CD14-positive monocyte (primary cell): Measurements from ENCODE around the gene SPAG8. TPM values are rescaled to one million over a fixed set of nuclear protein-coding genes. Genes with fewer than 3 reads are reported as not detected.

Experiments used
- DNase-seq, 3 donors: peaks; one replicate each; pipeline ENCODE4 v3.0.0-alpha.2; 2011 to 2022
- H2AFZ ChIP-seq: 2 replicates; pipeline ENCODE4 v1.6.0; 2012; ENCODE audit warnings: mild to moderate bottlenecking, low read depth, low read length, inconsistent platforms; ENCODE audit not compliant: insufficient read depth, poor library complexity, severe bottlenecking
- H3K27ac ChIP-seq, 2 donors: 1 replicate in 1 of 2; 2 replicates in 1 of 2; pipeline ENCODE4 v1.5.1; 2012 to 2013; ENCODE audit warnings: low read length in 2 of 2, control low read depth in 1 of 2, inconsistent platforms in 1 of 2, low read depth in 1 of 2, mild to moderate bottlenecking in 1 of 2
- H3K27me3 ChIP-seq, 2 donors: one replicate each; pipeline versions ENCODE4 v1.6.0 to v1.6.1; 2011 to 2013; ENCODE audit warnings: low read length in 2 of 2; ENCODE audit not compliant: control insufficient read depth in 2 of 2, insufficient read depth in 2 of 2
- H3K36me3 ChIP-seq, 2 donors: replicated peaks in 1 of 2; 1 replicate in 1 of 2; 2 replicates in 1 of 2; pipeline versions ENCODE4 v1.5.1 to v1.6.1; 2012 to 2013; ENCODE audit warnings: low read length in 2 of 2, control low read depth in 1 of 2, inconsistent platforms in 1 of 2, mild to moderate bottlenecking in 1 of 2; ENCODE audit not compliant: insufficient read depth in 2 of 2, control insufficient read depth in 1 of 2
- H3K4me1 ChIP-seq, 2 donors: 1 replicate in 1 of 2; 2 replicates in 1 of 2; pipeline versions ENCODE4 v1.5.1 to v1.6.1; 2012 to 2013; ENCODE audit warnings: low read length in 2 of 2, control low read depth in 1 of 2, inconsistent platforms in 1 of 2, mild to moderate bottlenecking in 1 of 2, moderate library complexity in 1 of 2; ENCODE audit not compliant: insufficient read depth in 2 of 2, control insufficient read depth in 1 of 2
- H3K4me2 ChIP-seq: replicated peaks from 2 replicates; pipeline ENCODE3; 2012; ENCODE audit warnings: low read length, moderate library complexity, mild to moderate bottlenecking; ENCODE audit not compliant: poor library complexity, severe bottlenecking; ENCODE audit errors: extremely low read depth
- H3K4me3 ChIP-seq, 3 experiments: fragments of 200-600 bp in 1 of 3; sonication (generic) in 1 of 3; replicated peaks in 1 of 3; 1 replicate in 2 of 3; 2 replicates in 1 of 3; pipeline ENCODE4 v1.5.1; 2011 to 2013; ENCODE audit warnings: low read length in 3 of 3, mild to moderate bottlenecking in 3 of 3, control low read depth in 2 of 3, low read depth in 2 of 3, inconsistent platforms in 1 of 3, moderate library complexity in 1 of 3
- H3K79me2 ChIP-seq: 2 replicates; pipeline ENCODE4 v1.6.0; 2012; ENCODE audit warnings: mild to moderate bottlenecking, control low read depth, inconsistent platforms, low read length, moderate library complexity; ENCODE audit not compliant: insufficient read depth
- H3K9ac ChIP-seq: 2 replicates; pipeline ENCODE4 v1.6.0; 2017; ENCODE audit warnings: low read length, mild to moderate bottlenecking; ENCODE audit not compliant: insufficient read depth, poor library complexity, severe bottlenecking
- H3K9me3 ChIP-seq, 2 donors: replicated peaks in 1 of 2; 1 replicate in 1 of 2; 2 replicates in 1 of 2; pipeline versions ENCODE4 v1.5.1 to v1.6.1; 2012 to 2013; ENCODE audit warnings: low read length in 2 of 2, control low read depth in 1 of 2; ENCODE audit not compliant: control insufficient read depth in 1 of 2, insufficient read depth in 1 of 2
- H4K20me1 ChIP-seq: 2 replicates; pipeline ENCODE4 v1.6.0; 2012; ENCODE audit warnings: mild to moderate bottlenecking, low read length, control low read depth, moderate library complexity; ENCODE audit not compliant: insufficient read depth
- H3K27ac Mint-ChIP-seq, 7 donors: one replicate each; pipeline ENCODE4 v1.8.0; 2020; ENCODE audit warnings: mild to moderate bottlenecking in 7 of 7, mixed read lengths in 7 of 7, moderate library complexity in 6 of 7, inconsistent platforms in 2 of 7
- H3K27me3 Mint-ChIP-seq, 3 donors: one replicate each; pipeline ENCODE4 v1.8.0; 2021 to 2022; ENCODE audit warnings: low read depth in 3 of 3, mild to moderate bottlenecking in 3 of 3, mixed read lengths in 3 of 3, moderate library complexity in 3 of 3, inconsistent platforms in 1 of 3
- H3K36me3 Mint-ChIP-seq, 2 donors: one replicate each; pipeline ENCODE4 v1.8.0; 2020; ENCODE audit warnings: mixed read lengths in 2 of 2, inconsistent platforms in 1 of 2, mild to moderate bottlenecking in 1 of 2
- H3K4me1 Mint-ChIP-seq: one replicate; pipeline ENCODE4 v1.8.0; 2020; ENCODE audit warnings: mild to moderate bottlenecking, mixed read lengths
- H3K4me3 Mint-ChIP-seq, 2 donors: one replicate each; pipeline ENCODE4 v1.8.0; 2020; ENCODE audit warnings: mild to moderate bottlenecking in 2 of 2, mixed read lengths in 2 of 2, moderate library complexity in 1 of 2
- H3K9me3 Mint-ChIP-seq, 7 donors: one replicate each; pipeline ENCODE4 v1.8.0; 2020 to 2022; ENCODE audit warnings: mixed read lengths in 7 of 7, mild to moderate bottlenecking in 6 of 7, moderate library complexity in 6 of 7, inconsistent platforms in 2 of 7
- WGBS: methylation state at CpG from one replicate; pipeline ENCODE4 v1.1.5; 2013; ENCODE audit warnings: missing lambda C conversion rate; ENCODE audit not compliant: insufficient coverage; 5-methylcytosine and 5-hydroxymethylcytosine counted together
- intact Hi-C, 2 donors: fragments of 100-400 bp; cut with micrococcal nuclease; formaldehyde crosslinking; loops; one replicate each; pipeline versions ENCODE4 v1.15.0 to v1.15.1; 2023
- polyA plus RNA-seq, 3 donors: library from polyadenylated mRNA; depleted of rRNA in 1 of 3; unstranded in 2 of 3; stranded (reverse) in 1 of 3; fragments of 300-500 nt in 2 of 3; fragments of >200 nt in 1 of 3; fragmentation: Illumina TruSeq in 2 of 3; gene quantifications; 1 replicate in 2 of 3; 2 replicates in 1 of 3; pipeline ENCODE4 v1.2.3, GENCODE V29; 2012 to 2021
- TF ChIP-seq, protein P1 (sequence below): fragments of 200-600 bp; IDR thresholded peaks from one replicate; pipeline ENCODE4 v1.8.0; 2022; ENCODE audit warnings: antibody characterized with exemption, mild to moderate bottlenecking

SPAG8 gene
- polyA plus RNA-seq, 3 donors, result 0.52 to 2.9 (median 0.68) TPM

- no peak overlapping the region for H2AFZ ChIP-seq
- 100% methylated on average over 5 of the region's 9 CpGs for WGBS
- no peak overlapping the region for H3K27ac Mint-ChIP-seq
- no peak overlapping the region for H3K4me2 ChIP-seq
- no peak overlapping the region for H3K27ac ChIP-seq
- no peaks in the 10 kb centered on the region for H3K36me3 ChIP-seq
- H3K27me3 Mint-ChIP-seq, result peaks cover 0 to 5% (median 3%) of the 10 kb centered on the region in 3 donors
- H3K4me1 ChIP-seq, result peaks cover 18 to 23% of the 10 kb centered on the region in 2 donors
- H3K9me3 ChIP-seq, result no peaks in the 10 kb centered on the region
- no peak overlapping the region for H3K4me3 ChIP-seq
- H3K79me2 ChIP-seq, result peaks cover 1% of the 10 kb centered on the region
- H3K4me1 Mint-ChIP-seq, result peaks cover 17% of the 10 kb centered on the region
- H3K9ac ChIP-seq, result no peak overlapping the region
- intact Hi-C loops, result no loop called here
- no peaks in the 10 kb centered on the region for H3K9me3 Mint-ChIP-seq
- H3K4me3 Mint-ChIP-seq, result no peak overlapping the region
- H3K36me3 Mint-ChIP-seq, result peaks cover 2 to 4% of the 10 kb centered on the region in 2 donors
- TF ChIP-seq, protein P1, sequence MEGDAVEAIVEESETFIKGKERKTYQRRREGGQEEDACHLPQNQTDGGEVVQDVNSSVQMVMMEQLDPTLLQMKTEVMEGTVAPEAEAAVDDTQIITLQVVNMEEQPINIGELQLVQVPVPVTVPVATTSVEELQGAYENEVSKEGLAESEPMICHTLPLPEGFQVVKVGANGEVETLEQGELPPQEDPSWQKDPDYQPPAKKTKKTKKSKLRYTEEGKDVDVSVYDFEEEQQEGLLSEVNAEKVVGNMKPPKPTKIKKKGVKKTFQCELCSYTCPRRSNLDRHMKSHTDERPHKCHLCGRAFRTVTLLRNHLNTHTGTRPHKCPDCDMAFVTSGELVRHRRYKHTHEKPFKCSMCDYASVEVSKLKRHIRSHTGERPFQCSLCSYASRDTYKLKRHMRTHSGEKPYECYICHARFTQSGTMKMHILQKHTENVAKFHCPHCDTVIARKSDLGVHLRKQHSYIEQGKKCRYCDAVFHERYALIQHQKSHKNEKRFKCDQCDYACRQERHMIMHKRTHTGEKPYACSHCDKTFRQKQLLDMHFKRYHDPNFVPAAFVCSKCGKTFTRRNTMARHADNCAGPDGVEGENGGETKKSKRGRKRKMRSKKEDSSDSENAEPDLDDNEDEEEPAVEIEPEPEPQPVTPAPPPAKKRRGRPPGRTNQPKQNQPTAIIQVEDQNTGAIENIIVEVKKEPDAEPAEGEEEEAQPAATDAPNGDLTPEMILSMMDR, result no peak
- no peak for DNase-seq
- no peaks in the 10 kb centered on the region for H3K27me3 ChIP-seq
- no peaks in the 10 kb centered on the region for H4K20me1 ChIP-seq
Observed at GRCh38 chr9:35808433-35808832, 3.6 kb downstream of the SPAG8 start.

- H3K4me2 ChIP-seq, result no peak overlapping the region
- no peaks in the 10 kb centered on the region for H3K36me3 ChIP-seq
- no peaks in the 10 kb centered on the region for H3K9me3 ChIP-seq
- TF ChIP-seq, protein P1, result no peak
- DNase-seq, result no peak
- Mint-ChIP-seq H3K27ac (no peak overlapping the region), H3K4me3 (no peak overlapping the region), H3K27me3 (peaks cover 1 to 4% (median 2%) of the 10 kb centered on the region in 3 donors), H3K36me3 (peaks cover 2 to 4% of the 10 kb centered on the region in 2 donors), H3K9me3 (no peaks in the 10 kb centered on the region), H3K4me1 (peaks cover under 1% of the 10 kb centered on the region)
- 100% methylated on average over 7 of the region's 8 CpGs for WGBS
- no peak overlapping the region for H3K4me3 ChIP-seq
- no peaks in the 10 kb centered on the region for H3K79me2 ChIP-seq
- no peak overlapping the region for H3K27ac ChIP-seq
- H2AFZ ChIP-seq, result no peak overlapping the region
- H3K27me3 ChIP-seq, result no peaks in the 10 kb centered on the region
- no peaks in the 10 kb centered on the region for H4K20me1 ChIP-seq
- H3K9ac ChIP-seq, result no peak overlapping the region
- intact Hi-C loops, result no loop called here
- peaks cover 0 to under 1% of the 10 kb centered on the region in 2 donors for H3K4me1 ChIP-seq
Observed at GRCh38 chr9:35806101-35806500, 6.0 kb downstream of the SPAG8 start.
